NCI-H2196 (cell line): Measurements from ENCODE around the gene DDX21.
"Not testable (repeated sequence)": the region's sequence is repeated elsewhere in the genome, so short reads cannot be mapped to it uniquely, and the experiment has no call there.

ENCODE experiments used
- DNase-seq: peaks from one replicate; lab custom pipeline; 2025; ENCODE audit not compliant: unreplicated experiment; lab: John Stamatoyannopoulos, UW

DDX21 gene

GRCh38 chr10:68987611-68988010, 31.6 kb downstream of the DDX21 start:
- no peak for DNase-seq

GRCh38 chr10:68988530-68989316, 32.8 kb downstream of the DDX21 start, which contains the start of gene KIFBP:
TSS of gene KIFBP (plus strand) at chr10:68988803. CDS start at chr10:68988833, 30 bp downstream.
- peak; percentile 83 for DNase-seq

GRCh38 chr10:68989317-68989990, 33.5 kb downstream of the DDX21 start:
- no peak for DNase-seq

DNA sequence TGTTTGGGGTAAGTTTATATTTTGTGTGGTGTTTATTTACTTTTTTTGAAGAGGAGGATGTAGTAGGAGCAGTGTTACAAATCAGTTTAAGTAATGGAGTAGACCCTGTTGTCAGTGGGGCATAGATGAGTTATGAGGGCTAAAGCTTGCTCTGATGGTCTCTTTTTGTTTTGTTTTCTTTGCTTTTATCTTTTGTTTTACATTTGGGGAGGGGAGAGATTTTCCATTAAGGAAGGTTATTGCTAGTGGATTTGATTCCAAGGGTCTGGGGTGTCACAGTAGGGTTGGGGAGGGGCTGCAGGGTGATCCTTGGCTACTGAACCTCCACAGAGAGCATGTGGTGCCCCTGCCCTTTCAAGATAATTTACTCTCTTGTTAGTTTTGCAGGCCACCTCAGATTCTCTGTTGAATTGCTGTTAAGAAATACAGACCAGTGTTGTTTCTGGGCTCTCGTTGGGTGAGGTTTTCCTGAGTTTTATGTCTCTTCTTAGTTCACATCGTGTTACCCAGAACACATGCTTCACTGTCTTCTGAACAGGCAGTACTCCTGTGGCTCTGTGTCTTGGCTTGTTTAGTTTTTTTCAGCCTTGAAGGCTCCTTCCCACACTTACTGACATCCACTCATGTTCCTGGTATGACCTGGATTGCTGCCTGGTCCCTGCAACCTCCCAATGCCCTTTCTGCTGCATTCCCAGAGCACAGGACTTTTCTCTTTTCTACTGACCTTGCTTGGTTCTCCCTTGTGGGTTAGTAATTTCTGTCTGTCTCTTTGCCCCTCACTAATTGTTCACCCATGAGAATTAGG, 36.9 kb downstream of the DDX21 start:
- no peak for DNase-seq

DNA sequence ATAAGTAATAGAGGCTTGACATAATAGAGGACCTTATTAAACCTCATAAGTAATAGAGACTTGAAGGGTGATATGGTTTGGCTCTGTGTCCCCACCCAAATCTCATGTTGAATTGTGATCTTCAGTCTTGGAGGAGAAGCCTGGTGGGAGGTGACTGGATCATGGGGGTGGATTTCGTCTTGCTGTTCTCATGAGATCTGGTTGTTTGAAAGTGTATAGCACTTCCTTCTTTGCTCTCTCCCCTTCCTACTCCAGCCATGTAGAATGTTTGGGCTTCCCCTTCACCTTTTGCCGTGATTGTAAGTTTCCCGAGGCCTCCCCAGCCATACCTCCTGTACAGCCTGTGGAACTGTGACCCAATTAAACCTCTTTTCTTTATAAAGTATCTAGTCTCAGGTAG, 41.2 kb downstream of the DDX21 start:
- no peak for DNase-seq

- no peak for DNase-seq
Measured at GRCh38 chr10:69004821-69005220, 48.9 kb downstream of the DDX21 start.

GRCh38 chr10:69005704-69006485, 49.9 kb downstream of the DDX21 start:
- no peak for DNase-seq

- no peak for DNase-seq
Measured at GRCh38 chr10:69007260-69007659, 51.3 kb downstream of the DDX21 start.

DNA sequence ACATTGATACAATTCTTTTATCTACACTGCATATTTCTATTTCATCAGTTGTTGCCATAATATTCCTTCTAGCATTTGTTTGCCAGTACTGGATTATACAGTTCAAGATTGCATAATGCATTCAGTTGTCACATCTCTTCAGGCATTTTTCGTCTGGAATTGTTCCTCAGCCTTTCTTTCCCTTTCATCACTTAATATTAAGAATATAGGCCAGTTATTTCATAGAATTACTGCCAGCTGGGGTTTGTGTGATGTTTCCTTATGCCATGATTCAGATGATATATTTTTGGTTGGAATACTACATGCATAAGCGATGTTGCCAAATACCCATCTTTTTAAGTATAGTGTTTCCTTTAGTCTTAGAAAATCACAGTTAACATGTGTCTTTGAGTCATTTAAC, 53.4 kb downstream of the DDX21 start:
- no peak for DNase-seq

DNA sequence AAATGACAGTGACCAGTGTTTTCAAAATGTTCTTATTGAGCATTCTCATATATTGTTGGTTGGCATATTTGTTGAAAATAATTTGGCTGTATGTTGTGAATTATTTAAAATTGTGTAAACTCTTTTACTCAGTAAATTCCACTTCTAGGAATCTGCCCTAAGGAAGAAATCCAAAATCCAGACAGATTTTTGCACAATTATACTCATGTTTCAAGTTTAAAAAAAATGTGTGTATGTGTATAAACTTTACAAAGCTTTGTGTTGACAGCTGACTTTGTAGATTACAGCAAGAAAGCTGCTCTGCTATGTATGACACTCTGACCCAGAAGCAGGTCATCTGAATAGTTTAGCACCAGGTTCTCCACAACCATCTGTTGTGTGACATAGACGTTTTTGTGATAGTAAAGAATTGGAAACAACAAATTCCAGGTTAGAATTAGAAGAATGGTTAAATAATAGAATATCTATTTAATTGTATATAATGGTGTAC, 54.2 kb downstream of the DDX21 start:
- no peak for DNase-seq

- not testable (repeated sequence) for DNase-seq
Measured at GRCh38 chr10:69012778-69013177, 56.8 kb downstream of the DDX21 start.

DNA sequence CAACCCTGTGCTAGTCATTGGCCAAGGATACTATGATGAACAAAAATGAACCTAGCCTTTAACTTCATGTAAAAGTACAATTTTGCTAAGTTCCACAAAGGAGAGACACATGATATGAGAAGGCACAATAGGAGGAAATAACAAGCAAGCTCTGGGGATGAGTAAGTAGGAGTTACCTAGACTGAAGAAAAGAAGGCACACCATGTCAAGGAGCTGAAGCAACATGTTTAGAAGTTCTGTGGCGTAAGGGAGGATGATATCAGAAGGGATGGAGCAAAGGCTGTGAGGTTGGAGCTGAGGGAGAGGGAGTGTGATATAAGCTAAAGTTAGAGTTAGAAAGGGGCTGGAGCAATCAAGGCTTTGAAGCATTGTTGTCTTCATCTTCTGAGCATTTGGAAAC, 58.2 kb downstream of the DDX21 start:
- no peak for DNase-seq

- DNase-seq = no peak
Measured at GRCh38 chr10:69018613-69019012, 62.6 kb downstream of the DDX21 start.

- DNase-seq = no peak
Measured at GRCh38 chr10:69022611-69023010, 66.6 kb downstream of the DDX21 start.

GRCh38 chr10:69025370-69025896, 69.5 kb downstream of the DDX21 start:
- DNase-seq = no peak

DNA sequence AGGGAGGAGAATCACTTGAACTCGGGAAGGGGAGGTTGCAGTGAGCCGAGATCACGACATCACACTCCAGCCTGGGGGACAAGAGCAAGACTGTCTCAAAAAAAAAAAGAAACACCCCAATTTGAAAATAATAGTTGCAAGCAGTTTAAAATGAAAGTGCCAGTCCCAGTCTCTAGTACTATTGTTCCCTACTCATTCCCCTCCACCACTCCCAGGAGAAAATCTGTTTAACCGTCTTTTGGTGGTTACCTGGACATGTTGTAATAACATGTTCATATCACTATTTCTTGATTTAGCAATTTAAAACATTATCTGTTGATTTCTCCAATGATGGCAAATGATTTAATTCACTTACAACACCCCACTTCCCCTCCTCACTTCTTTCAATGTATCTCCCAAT, 77.3 kb downstream of the DDX21 start:
- DNase-seq = no peak
